ENCODE data around the gene NR4A3.

DNA sequence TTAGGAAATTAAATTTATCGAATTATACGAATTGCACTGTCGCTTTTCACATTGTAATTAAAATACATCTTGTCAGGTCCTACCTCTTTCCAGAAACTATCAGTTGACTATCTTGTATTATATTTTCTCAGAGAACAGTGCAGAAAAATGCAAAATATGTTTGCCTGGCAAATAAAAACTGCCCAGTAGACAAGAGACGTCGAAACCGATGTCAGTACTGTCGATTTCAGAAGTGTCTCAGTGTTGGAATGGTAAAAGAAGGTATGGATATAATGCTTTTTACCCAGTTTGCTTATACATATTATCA is 10.8 kb downstream of the NR4A3 start:
- TF ChIP-seq, protein P1, sequence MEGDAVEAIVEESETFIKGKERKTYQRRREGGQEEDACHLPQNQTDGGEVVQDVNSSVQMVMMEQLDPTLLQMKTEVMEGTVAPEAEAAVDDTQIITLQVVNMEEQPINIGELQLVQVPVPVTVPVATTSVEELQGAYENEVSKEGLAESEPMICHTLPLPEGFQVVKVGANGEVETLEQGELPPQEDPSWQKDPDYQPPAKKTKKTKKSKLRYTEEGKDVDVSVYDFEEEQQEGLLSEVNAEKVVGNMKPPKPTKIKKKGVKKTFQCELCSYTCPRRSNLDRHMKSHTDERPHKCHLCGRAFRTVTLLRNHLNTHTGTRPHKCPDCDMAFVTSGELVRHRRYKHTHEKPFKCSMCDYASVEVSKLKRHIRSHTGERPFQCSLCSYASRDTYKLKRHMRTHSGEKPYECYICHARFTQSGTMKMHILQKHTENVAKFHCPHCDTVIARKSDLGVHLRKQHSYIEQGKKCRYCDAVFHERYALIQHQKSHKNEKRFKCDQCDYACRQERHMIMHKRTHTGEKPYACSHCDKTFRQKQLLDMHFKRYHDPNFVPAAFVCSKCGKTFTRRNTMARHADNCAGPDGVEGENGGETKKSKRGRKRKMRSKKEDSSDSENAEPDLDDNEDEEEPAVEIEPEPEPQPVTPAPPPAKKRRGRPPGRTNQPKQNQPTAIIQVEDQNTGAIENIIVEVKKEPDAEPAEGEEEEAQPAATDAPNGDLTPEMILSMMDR (IDR thresholded peaks at IDR 0.05 in 4 of 5, conservative IDR thresholded peaks at IDR 0.05 in 1 of 5), result no peak
- TF ChIP-seq POLR2A (IDR thresholded peaks at IDR 0.05), result no peak

All from gastrocnemius medialis (tissue), 4 donors.